Esophagus squamous epithelium (tissue), 4 donors: ENCODE data around the gene NFS1.

ENCODE experiments used
- POLR2A ChIP-seq, 4 donors: fragments of 450-650 bp; IDR thresholded peaks; one replicate each; pipeline ENCODE4 v1.6.1; 2017; ENCODE audit warnings: antibody characterized with exemption in 4 of 4, mild to moderate bottlenecking in 4 of 4, moderate library complexity in 3 of 4
- TF ChIP-seq, protein P1 (sequence below), 6 experiments: fragments of 450-650 bp in 4 of 6; fragments of 200-600 bp in 2 of 6; sonication (generic) in 2 of 6; IDR thresholded peaks; one replicate each; pipeline ENCODE4 v1.5.1; 2016 to 2019; ENCODE audit warnings: antibody characterized with exemption in 6 of 6, mild to moderate bottlenecking in 4 of 6, moderate library complexity in 4 of 6

DNA sequence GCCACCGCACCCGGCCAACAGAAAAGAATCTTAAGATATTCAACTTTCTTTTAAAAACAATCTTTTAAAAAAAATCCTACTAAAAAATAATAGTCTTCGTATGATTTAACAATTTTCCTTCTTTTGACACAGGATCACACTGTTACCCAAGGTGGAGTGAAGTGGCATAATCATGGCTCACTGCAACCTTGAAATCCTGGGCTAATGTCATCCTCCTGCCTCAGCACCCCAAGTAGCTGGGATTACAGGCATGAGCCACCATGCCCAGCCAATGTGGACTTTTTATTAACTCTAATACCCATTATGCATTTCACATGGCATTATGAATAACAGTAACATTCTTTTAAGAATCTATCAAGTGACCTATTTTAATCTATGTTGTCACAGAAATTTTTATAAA lies 22.1 kb upstream of the NFS1 start:
- TF ChIP-seq, protein P1, sequence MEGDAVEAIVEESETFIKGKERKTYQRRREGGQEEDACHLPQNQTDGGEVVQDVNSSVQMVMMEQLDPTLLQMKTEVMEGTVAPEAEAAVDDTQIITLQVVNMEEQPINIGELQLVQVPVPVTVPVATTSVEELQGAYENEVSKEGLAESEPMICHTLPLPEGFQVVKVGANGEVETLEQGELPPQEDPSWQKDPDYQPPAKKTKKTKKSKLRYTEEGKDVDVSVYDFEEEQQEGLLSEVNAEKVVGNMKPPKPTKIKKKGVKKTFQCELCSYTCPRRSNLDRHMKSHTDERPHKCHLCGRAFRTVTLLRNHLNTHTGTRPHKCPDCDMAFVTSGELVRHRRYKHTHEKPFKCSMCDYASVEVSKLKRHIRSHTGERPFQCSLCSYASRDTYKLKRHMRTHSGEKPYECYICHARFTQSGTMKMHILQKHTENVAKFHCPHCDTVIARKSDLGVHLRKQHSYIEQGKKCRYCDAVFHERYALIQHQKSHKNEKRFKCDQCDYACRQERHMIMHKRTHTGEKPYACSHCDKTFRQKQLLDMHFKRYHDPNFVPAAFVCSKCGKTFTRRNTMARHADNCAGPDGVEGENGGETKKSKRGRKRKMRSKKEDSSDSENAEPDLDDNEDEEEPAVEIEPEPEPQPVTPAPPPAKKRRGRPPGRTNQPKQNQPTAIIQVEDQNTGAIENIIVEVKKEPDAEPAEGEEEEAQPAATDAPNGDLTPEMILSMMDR (IDR thresholded peaks at IDR 0.05): no peak
- no peak for TF ChIP-seq POLR2A (IDR thresholded peaks at IDR 0.05)
